BLaER1 treated with 17β-estradiol and CSF1 and Interleukin-3, amounts not matched to agents 10 nM and 100 nM (cell line): ENCODE data around the gene ARHGEF40.

Experiments used
- H3K27ac ChIP-seq, 11 experiments: shearing (Covaris generic); formaldehyde crosslinking; 2 replicates each; pipeline ENCODE4 v1.8.1; 2022
- H3K27me3 ChIP-seq, 11 experiments: shearing (Covaris generic); formaldehyde crosslinking; 2 replicates each; pipeline ENCODE4 v1.8.1; 2022
- H3K36me3 ChIP-seq, 11 experiments: shearing (Covaris generic); formaldehyde crosslinking; 2 replicates each; pipeline ENCODE4 v1.8.1; 2022
- H3K4me1 ChIP-seq, 10 experiments: shearing (Covaris generic); formaldehyde crosslinking; 2 replicates each; pipeline ENCODE4 v1.8.1; 2022
- H3K4me2 ChIP-seq, 11 experiments: shearing (Covaris generic); formaldehyde crosslinking; 2 replicates each; pipeline ENCODE4 v1.8.1; 2022
- H3K4me3 ChIP-seq, 10 experiments: shearing (Covaris generic); formaldehyde crosslinking; 2 replicates each; pipeline ENCODE4 v1.8.1; 2022
- H3K9ac ChIP-seq, 11 experiments: shearing (Covaris generic); formaldehyde crosslinking; 2 replicates each; pipeline ENCODE4 v1.8.1; 2022
- H3K9me3 ChIP-seq, 11 experiments: shearing (Covaris generic); formaldehyde crosslinking; replicated peaks in 1 of 11; 2 replicates each; pipeline ENCODE4 v1.8.1; 2022
- H4K20me1 ChIP-seq, 11 experiments: shearing (Covaris generic); formaldehyde crosslinking; 2 replicates each; pipeline ENCODE4 v1.8.1; 2022
- Cebpa-rat ChIP-seq, 11 experiments: shearing (Covaris generic); IDR thresholded peaks; 2 replicates each; pipeline ENCODE4 v1.8.1; 2022

The ARHGEF40 gene

DNA sequence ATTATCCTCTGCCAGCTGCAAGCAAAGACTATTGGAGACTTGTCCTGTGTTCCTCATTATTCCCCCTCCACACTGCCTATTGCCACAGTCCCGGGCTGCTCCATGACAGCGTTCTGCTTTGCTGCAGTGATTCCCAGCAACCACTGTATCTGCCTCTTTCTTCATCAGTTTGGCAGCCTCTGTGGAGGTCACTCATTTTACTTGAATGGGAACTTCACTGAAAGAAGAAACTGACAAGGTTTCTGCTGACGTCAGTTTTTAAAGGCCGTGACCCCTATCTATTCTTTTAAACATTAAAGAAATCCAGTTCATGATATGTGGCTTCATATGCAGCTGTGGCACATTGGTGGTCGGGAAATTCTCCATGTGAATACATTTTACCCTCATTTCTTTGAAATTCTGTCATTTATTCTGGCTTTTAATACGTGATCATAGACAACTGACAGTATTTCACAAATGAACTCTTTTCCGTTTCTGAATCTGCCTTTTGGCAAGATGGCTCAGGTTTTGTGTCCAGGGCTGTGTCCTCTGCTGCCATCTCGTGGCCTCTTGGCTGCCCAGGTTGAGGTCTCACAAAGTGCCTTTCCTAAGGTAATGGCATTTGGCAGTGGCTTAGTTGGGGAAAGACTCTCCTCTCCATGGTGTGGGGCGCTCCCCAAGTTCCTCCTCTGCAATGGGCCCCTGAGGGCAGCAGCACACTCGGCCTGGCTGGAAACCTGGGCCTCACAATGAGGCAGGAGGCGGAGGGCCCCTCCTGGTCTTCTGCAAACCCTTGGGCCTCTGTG lies 36.6 kb downstream of the ARHGEF40 start:
- H3K4me2 ChIP-seq: peak overlapping the region in 10 of 11 experiments; percentile 3 to 52 (median 31); a peak in 14 of 22 replicates
- H3K36me3 ChIP-seq: no peaks in the 10 kb centered on the region
- H4K20me1 ChIP-seq: no peaks in the 10 kb centered on the region
- no peaks in the 10 kb centered on the region for H3K9me3 ChIP-seq
- no peaks in the 10 kb centered on the region for H3K27me3 ChIP-seq
- H3K4me3 ChIP-seq: no peak overlapping the region
- peaks cover 22 to 41% (median 36%) of the 10 kb centered on the region in 10 experiments for H3K4me1 ChIP-seq
- H3K9ac ChIP-seq: peak overlapping the region in 2 of 11 experiments; percentile 10 to 12; a peak in 3 of 22 replicates
- H3K27ac ChIP-seq: no peak overlapping the region; a peak in 1 of 22 replicates
- TF ChIP-seq Cebpa-rat (IDR thresholded peaks at IDR 0.05): no peak

DNA sequence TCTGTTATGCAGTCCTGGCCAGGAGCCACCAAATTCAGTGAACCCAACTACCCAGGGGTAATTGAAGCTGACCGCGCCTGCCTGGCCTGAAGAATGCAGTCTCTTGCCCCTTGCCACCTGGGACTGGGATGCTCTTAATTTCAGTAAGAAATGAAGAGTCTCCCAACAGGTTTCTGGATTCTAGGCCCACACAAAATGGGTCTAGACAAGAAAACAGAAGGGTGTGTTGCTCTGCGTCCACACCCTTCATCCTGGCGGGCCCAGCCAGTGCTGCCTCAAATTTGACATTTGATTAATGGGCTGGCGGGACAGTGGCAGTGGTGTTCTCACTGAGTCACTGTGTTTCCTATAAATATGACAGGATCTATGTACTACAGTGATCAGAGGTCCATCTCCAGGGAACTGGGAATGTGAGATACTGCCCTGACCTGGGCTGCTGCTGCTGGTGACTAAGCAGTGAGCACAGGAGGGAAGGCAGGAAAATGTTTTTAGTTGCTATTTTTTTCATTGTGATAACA lies 37.2 kb downstream of the ARHGEF40 start:
- H3K27ac ChIP-seq: no peak overlapping the region
- H3K9ac ChIP-seq: peak overlapping the region in 1 of 11 experiments; percentile 10; a peak in 1 of 22 replicates
- H3K4me3 ChIP-seq: no peak overlapping the region
- H3K4me2 ChIP-seq: no peak overlapping the region
- H4K20me1 ChIP-seq: no peaks in the 10 kb centered on the region
- no peaks in the 10 kb centered on the region for H3K9me3 ChIP-seq
- peaks cover 18 to 35% (median 30%) of the 10 kb centered on the region in 10 experiments for H3K4me1 ChIP-seq
- H3K27me3 ChIP-seq: no peaks in the 10 kb centered on the region
- no peak for TF ChIP-seq Cebpa-rat (IDR thresholded peaks at IDR 0.05)
- no peaks in the 10 kb centered on the region for H3K36me3 ChIP-seq

- Histone ChIP-seq H3K9me3 (no peaks in the 10 kb centered on the region), H4K20me1 (no peaks in the 10 kb centered on the region), H3K4me1 (peaks cover 8 to 24% (median 19%) of the 10 kb centered on the region in 10 experiments), H3K36me3 (no peaks in the 10 kb centered on the region), H3K9ac (no peak overlapping the region), H3K4me3 (no peak overlapping the region), H3K27ac (no peak overlapping the region), H3K4me2 (no peak overlapping the region), H3K27me3 (no peaks in the 10 kb centered on the region)
- TF ChIP-seq Cebpa-rat (IDR thresholded peaks at IDR 0.05): no peak
These were observed 38.7 kb downstream of the ARHGEF40 start for GRCh38 chr14:21108791-21109190.

DNA sequence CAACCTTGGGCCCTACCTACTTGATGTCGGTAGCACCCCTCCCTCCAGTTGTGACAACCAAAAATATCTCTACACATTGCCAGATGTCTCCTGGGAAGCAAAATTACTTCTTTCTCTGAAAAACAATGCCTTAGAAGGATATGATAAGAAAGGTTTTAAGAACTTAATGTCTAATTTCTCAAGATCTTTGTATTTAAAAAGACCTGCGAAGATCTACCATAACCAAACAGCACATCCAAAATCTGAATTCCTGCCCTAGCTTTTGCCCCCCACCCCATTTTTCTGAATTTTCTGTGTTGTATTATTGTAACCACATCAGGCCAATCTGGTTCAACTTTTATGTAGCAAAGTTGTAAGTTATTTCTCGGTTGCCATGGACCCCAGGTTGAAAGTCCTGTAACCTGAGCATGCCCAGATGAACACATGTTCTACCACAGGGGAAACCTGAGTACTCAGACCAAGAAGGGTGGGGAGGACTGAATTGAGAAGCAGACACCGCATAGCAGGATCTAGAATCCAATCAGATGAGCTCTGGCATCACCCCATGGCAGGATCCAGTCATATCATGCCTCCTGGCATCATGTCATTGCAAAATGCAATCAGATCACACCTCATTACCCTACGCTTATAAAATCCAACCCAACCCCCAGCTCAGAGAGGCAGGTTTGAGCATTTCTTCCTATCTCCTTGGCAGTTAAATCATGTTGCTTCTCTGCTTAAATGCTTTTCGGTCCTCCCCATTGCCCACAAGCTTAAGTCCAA lies 39.5 kb downstream of the ARHGEF40 start:
- peaks cover 7 to 22% (median 18%) of the 10 kb centered on the region in 10 experiments for H3K4me1 ChIP-seq
- H4K20me1 ChIP-seq: no peaks in the 10 kb centered on the region
- H3K9ac ChIP-seq: no peak overlapping the region
- H3K27me3 ChIP-seq: no peaks in the 10 kb centered on the region
- H3K4me3 ChIP-seq: no peak overlapping the region
- no peak overlapping the region for H3K27ac ChIP-seq
- no peak overlapping the region for H3K4me2 ChIP-seq
- no peak for TF ChIP-seq Cebpa-rat (IDR thresholded peaks at IDR 0.05)
- no peaks in the 10 kb centered on the region for H3K36me3 ChIP-seq
- no peaks in the 10 kb centered on the region for H3K9me3 ChIP-seq

GRCh38 chr14:21112255-21112654 lies 42.2 kb downstream of the ARHGEF40 start:
- no peak overlapping the region for H3K27ac ChIP-seq
- no peaks in the 10 kb centered on the region for H3K27me3 ChIP-seq

GRCh38 chr14:21113369-21113768 lies 43.3 kb downstream of the ARHGEF40 start:
- no peak overlapping the region for H3K4me2 ChIP-seq
- no peaks in the 10 kb centered on the region for H4K20me1 ChIP-seq
- no peaks in the 10 kb centered on the region for H3K9me3 ChIP-seq
- no peaks in the 10 kb centered on the region for H3K27me3 ChIP-seq
- H3K4me3 ChIP-seq: no peak overlapping the region
- H3K27ac ChIP-seq: no peak overlapping the region
- H3K4me1 ChIP-seq: no peaks in the 10 kb centered on the region
- H3K9ac ChIP-seq: no peak overlapping the region
- TF ChIP-seq Cebpa-rat (IDR thresholded peaks at IDR 0.05): no peak
- no peaks in the 10 kb centered on the region for H3K36me3 ChIP-seq

More at GRCh38 chr14:21112255-21112654, 42.2 kb downstream of the ARHGEF40 start:
- H3K9me3 ChIP-seq: no peaks in the 10 kb centered on the region
- H4K20me1 ChIP-seq: no peaks in the 10 kb centered on the region
- no peak overlapping the region for H3K4me3 ChIP-seq
- TF ChIP-seq Cebpa-rat (IDR thresholded peaks at IDR 0.05): no peak
- no peaks in the 10 kb centered on the region for H3K36me3 ChIP-seq
- no peaks in the 10 kb centered on the region for H3K4me1 ChIP-seq
- no peak overlapping the region for H3K9ac ChIP-seq
- H3K4me2 ChIP-seq: no peak overlapping the region

DNA sequence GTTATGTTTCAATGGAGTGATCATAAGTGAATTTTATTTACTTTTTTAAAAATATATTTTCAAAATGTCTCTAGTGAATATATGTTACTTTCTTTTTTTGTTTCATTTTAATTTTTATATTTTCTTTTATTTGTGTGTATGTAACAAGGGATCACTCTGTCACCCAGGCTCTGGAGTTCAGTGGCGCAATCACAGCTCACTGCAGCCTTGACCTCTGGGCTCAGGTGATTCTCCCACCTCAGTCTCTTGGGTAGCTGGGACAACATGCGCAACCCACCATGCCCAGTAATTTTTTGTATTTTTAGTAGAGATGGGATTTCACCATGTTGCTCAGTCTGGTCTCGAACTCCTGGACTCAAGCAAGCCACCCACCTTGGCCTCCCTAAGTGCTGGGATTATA lies 48.8 kb downstream of the ARHGEF40 start:
- H3K9ac ChIP-seq: no peak overlapping the region
- no peak overlapping the region for H3K4me3 ChIP-seq
- no peak overlapping the region for H3K27ac ChIP-seq
- no peaks in the 10 kb centered on the region for H3K27me3 ChIP-seq
- H3K36me3 ChIP-seq: no peaks in the 10 kb centered on the region
- no peak overlapping the region for H3K4me2 ChIP-seq
- H4K20me1 ChIP-seq: no peaks in the 10 kb centered on the region
- H3K9me3 ChIP-seq: no peaks in the 10 kb centered on the region
- H3K4me1 ChIP-seq: no peaks in the 10 kb centered on the region
- no peak for TF ChIP-seq Cebpa-rat (IDR thresholded peaks at IDR 0.05)

- Histone ChIP-seq H3K36me3 (no peaks in the 10 kb centered on the region), H3K9me3 (peaks cover 7 to 12% (median 9%) of the 10 kb centered on the region in 11 experiments), H3K4me1 (no peaks in the 10 kb centered on the region), H3K4me2 (no peak overlapping the region), H3K9ac (no peak overlapping the region), H3K4me3 (no peak overlapping the region), H3K27ac (no peak overlapping the region), H4K20me1 (no peaks in the 10 kb centered on the region), H3K27me3 (no peaks in the 10 kb centered on the region)
- no peak for TF ChIP-seq Cebpa-rat (IDR thresholded peaks at IDR 0.05)
These were observed 50.6 kb downstream of the ARHGEF40 start for GRCh38 chr14:21120686-21121085.

- Histone ChIP-seq H3K36me3 (no peaks in the 10 kb centered on the region), H3K4me2 (no peak overlapping the region), H3K4me1 (no peaks in the 10 kb centered on the region), H3K27ac (no peak overlapping the region), H4K20me1 (no peaks in the 10 kb centered on the region), H3K4me3 (no peak overlapping the region), H3K27me3 (no peaks in the 10 kb centered on the region), H3K9me3 (peaks cover 11 to 17% (median 14%) of the 10 kb centered on the region in 11 experiments), H3K9ac (no peak overlapping the region)
- no peak for TF ChIP-seq Cebpa-rat (IDR thresholded peaks at IDR 0.05)
These were observed 51.0 kb downstream of the ARHGEF40 start for GRCh38 chr14:21121122-21121521.
